H9 (cell line): ENCODE data around the gene IP6K2. TPM values are rescaled to one million over a fixed set of nuclear protein-coding genes. Genes with fewer than 3 reads are reported as not detected.

Experiments used
- DNase-seq: peaks from one replicate; pipeline ENCODE4 v3.0.0-alpha.2; 2017
- H2AFZ ChIP-seq: one replicate; pipeline ENCODE4 v1.6.1; 2013; ENCODE audit warnings: mild to moderate bottlenecking, low read length, control low read depth, moderate library complexity
- H2AK5ac ChIP-seq: 2 replicates; pipeline ENCODE4 v1.6.1; 2013; ENCODE audit warnings: low read length, control low read depth, mixed read lengths; ENCODE audit not compliant: insufficient read length
- H2BK120ac ChIP-seq: one replicate; pipeline ENCODE4 v1.6.1; 2013; ENCODE audit warnings: low read depth, mild to moderate bottlenecking, low read length, control low read depth, inconsistent platforms; ENCODE audit not compliant: poor library complexity, severe bottlenecking
- H2BK12ac ChIP-seq: 2 replicates; pipeline ENCODE4 v1.6.1; 2013; ENCODE audit warnings: low read length, control low read depth, mixed read lengths, low read depth; ENCODE audit not compliant: insufficient read length
- H2BK15ac ChIP-seq: 2 replicates; pipeline ENCODE4 v1.6.1; 2013; ENCODE audit warnings: low read depth, low read length, control low read depth
- H2BK20ac ChIP-seq: one replicate; pipeline ENCODE4 v1.6.1; 2013; ENCODE audit warnings: low read depth, mild to moderate bottlenecking, low read length, control low read depth, inconsistent platforms; ENCODE audit not compliant: poor library complexity, severe bottlenecking
- H2BK5ac ChIP-seq: 2 replicates; pipeline ENCODE4 v1.6.1; 2013; ENCODE audit warnings: low read length, control low read depth, mixed read lengths; ENCODE audit not compliant: insufficient read length
- H3K14ac ChIP-seq: 2 replicates; pipeline ENCODE4 v1.6.1; 2013; ENCODE audit warnings: low read length, control low read depth; ENCODE audit not compliant: insufficient read depth
- H3K18ac ChIP-seq: 2 replicates; pipeline ENCODE4 v1.6.1; 2013; ENCODE audit warnings: low read depth, mild to moderate bottlenecking, mixed read lengths, low read length, control low read depth; ENCODE audit not compliant: insufficient read length
- H3K23ac ChIP-seq: 2 replicates; pipeline ENCODE4 v1.6.1; 2013; ENCODE audit warnings: low read length, control low read depth, mixed read lengths, low read depth; ENCODE audit not compliant: insufficient read length
- H3K23me2 ChIP-seq: 2 replicates; pipeline ENCODE4 v1.6.1; 2013; ENCODE audit warnings: low read depth, mild to moderate bottlenecking, mixed read lengths, low read length, control low read depth; ENCODE audit not compliant: insufficient read length, poor library complexity, severe bottlenecking
- H3K27ac ChIP-seq: 2 replicates; pipeline ENCODE4 v1.5.1; 2013; ENCODE audit warnings: low read length, control low read depth, mixed read lengths, low read depth; ENCODE audit not compliant: insufficient read length
- H3K27me3 ChIP-seq: 2 replicates; pipeline ENCODE4 v1.6.1; 2013; ENCODE audit warnings: low read length, control low read depth, inconsistent platforms; ENCODE audit not compliant: insufficient read depth
- H3K4ac ChIP-seq: 2 replicates; pipeline ENCODE4 v1.6.1; 2013; ENCODE audit warnings: low read depth, mild to moderate bottlenecking, control low read depth, inconsistent platforms, low read length, moderate library complexity
- H3K4me1 ChIP-seq: 2 replicates; pipeline ENCODE4 v1.6.1; 2013; ENCODE audit warnings: low read length, control low read depth, inconsistent platforms; ENCODE audit not compliant: insufficient read depth
- H3K4me2 ChIP-seq: 2 replicates; pipeline ENCODE4 v1.6.1; 2013; ENCODE audit warnings: low read length, control low read depth, mixed read lengths; ENCODE audit not compliant: insufficient read length, insufficient read depth
- H3K56ac ChIP-seq: 2 replicates; pipeline ENCODE4 v1.6.1; 2013; ENCODE audit warnings: low read depth, mild to moderate bottlenecking, mixed read lengths, low read length, control low read depth; ENCODE audit not compliant: insufficient read length
- H3K79me1 ChIP-seq: 2 replicates; pipeline ENCODE4 v1.6.1; 2013; ENCODE audit warnings: low read depth, mild to moderate bottlenecking, moderate library complexity, low read length, control low read depth, inconsistent platforms; ENCODE audit not compliant: insufficient read depth, poor library complexity, severe bottlenecking
- H3K79me2 ChIP-seq: 2 replicates; pipeline ENCODE4 v1.6.1; 2013; ENCODE audit warnings: low read length, control low read depth, inconsistent platforms; ENCODE audit not compliant: insufficient read depth
- H3K9ac ChIP-seq: 2 replicates; pipeline ENCODE4 v1.6.1; 2013; ENCODE audit warnings: low read length, control low read depth, mixed read lengths; ENCODE audit not compliant: insufficient read length; ENCODE audit errors: extremely low read depth
- H3K9me3 ChIP-seq: one replicate; pipeline ENCODE4 v1.6.1; 2013; ENCODE audit warnings: low read depth, low read length, inconsistent platforms; ENCODE audit not compliant: control insufficient read depth
- H3T11ph ChIP-seq: one replicate; pipeline ENCODE4 v1.6.1; 2013; ENCODE audit warnings: mild to moderate bottlenecking, low read length, control low read depth, inconsistent platforms
- H4K20me1 ChIP-seq: one replicate; pipeline ENCODE4 v1.6.1; 2013; ENCODE audit not compliant: control insufficient read depth, insufficient read length, insufficient read depth
- H4K5ac ChIP-seq: 2 replicates; pipeline ENCODE4 v1.6.1; 2013; ENCODE audit warnings: low read depth, mild to moderate bottlenecking, mixed read lengths, low read length, control low read depth; ENCODE audit not compliant: insufficient read length
- H4K8ac ChIP-seq: replicated peaks from 2 replicates; pipeline ENCODE4 v1.6.1; 2013; ENCODE audit warnings: low read length, control low read depth, mixed read lengths, low read depth; ENCODE audit not compliant: insufficient read length
- H4K91ac ChIP-seq: 2 replicates; pipeline ENCODE4 v1.6.1; 2013; ENCODE audit warnings: low read depth, mild to moderate bottlenecking, moderate library complexity, mixed read lengths, low read length, control low read depth; ENCODE audit not compliant: insufficient read length
- H3K27ac Mint-ChIP-seq, 3 experiments: 2 replicates in 2 of 3; 3 replicates in 1 of 3; pipeline ENCODE4 v1.8.0; 2020 to 2021; ENCODE audit warnings: mixed read lengths in 3 of 3, mild to moderate bottlenecking in 1 of 3, moderate library complexity in 1 of 3
- H3K27me3 Mint-ChIP-seq: 2 replicates; pipeline ENCODE4 v1.8.0; 2021; ENCODE audit warnings: low read depth, mild to moderate bottlenecking, moderate library complexity, mixed read lengths
- H3K36me3 Mint-ChIP-seq, 3 experiments: 2 replicates in 2 of 3; 3 replicates in 1 of 3; pipeline ENCODE4 v1.8.0; 2020 to 2021; ENCODE audit warnings: low read depth in 3 of 3, mixed read lengths in 3 of 3; ENCODE audit not compliant: insufficient read depth in 1 of 3
- H3K4me1 Mint-ChIP-seq, 2 experiments: 2 replicates each; pipeline ENCODE4 v1.8.0; 2020; ENCODE audit warnings: mixed read lengths in 2 of 2
- H3K4me3 Mint-ChIP-seq, 2 experiments: 2 replicates in 1 of 2; 3 replicates in 1 of 2; pipeline ENCODE4 v1.8.0; 2020 to 2021; ENCODE audit warnings: mild to moderate bottlenecking in 2 of 2, mixed read lengths in 2 of 2, moderate library complexity in 1 of 2
- H3K9me3 Mint-ChIP-seq, 2 experiments: 2 replicates in 1 of 2; 3 replicates in 1 of 2; pipeline ENCODE4 v1.8.0; 2020; ENCODE audit warnings: mild to moderate bottlenecking in 2 of 2, mixed read lengths in 2 of 2, moderate library complexity in 1 of 2
- CTCF ChIP-seq: fragments of 200-600 bp; sonication (generic); conservative IDR thresholded peaks from 3 replicates; pipeline ENCODE4 v1.8.0; 2021; ENCODE audit warnings: antibody characterized with exemption, mild to moderate bottlenecking
- WGBS: extraction: QIAGEN DNeasy Blood & Tissue Kit; methylation state at CpG from one replicate; pipeline ENCODE4 v1.1.7; 2013; ENCODE audit warnings: missing lambda C conversion rate, low lambda C conversion rate, mixed read lengths; ENCODE audit not compliant: insufficient read length; ENCODE audit errors: extremely low coverage; 5-methylcytosine and 5-hydroxymethylcytosine counted together
- total RNA-seq: library from RNA; stranded (reverse); gene quantifications from 2 replicates; pipeline ENCODE4 v1.2.1, GENCODE V29; 2021

Gene IP6K2
- total RNA-seq, 1 experiment from 2014 or later, result 94.7 TPM

GRCh38 chr3:48756640-48757039, 39.6 kb upstream of the IP6K2 start:
- H3K4me2 ChIP-seq, result no peak overlapping the region
- no peak overlapping the region for H3K27ac ChIP-seq
- H4K20me1 ChIP-seq, result no peaks in the 10 kb centered on the region
- H2BK5ac ChIP-seq, result no peak overlapping the region
- H3K4me3 Mint-ChIP-seq, result no peak overlapping the region
- no peak overlapping the region for H2BK12ac ChIP-seq
- H3K4me1 ChIP-seq, result no peaks in the 10 kb centered on the region
- no peak overlapping the region for H3K14ac ChIP-seq
- no peak overlapping the region for H3K9ac ChIP-seq
- H3T11ph ChIP-seq, result no peak overlapping the region
- no peak overlapping the region for H4K8ac ChIP-seq
- H3K27me3 ChIP-seq, result no peaks in the 10 kb centered on the region
- no peak overlapping the region for H3K56ac ChIP-seq
- H3K23me2 ChIP-seq, result no peaks in the 10 kb centered on the region
- H3K79me2 ChIP-seq, result no peaks in the 10 kb centered on the region
- no peak overlapping the region for H2BK20ac ChIP-seq
- DNase-seq, result no peak
- H3K27me3 Mint-ChIP-seq, result no peaks in the 10 kb centered on the region
- H3K27ac Mint-ChIP-seq, result no peak overlapping the region
- no peak overlapping the region for H2AFZ ChIP-seq
- H3K9me3 ChIP-seq, result no peaks in the 10 kb centered on the region
- no peak for TF ChIP-seq CTCF
- no peak overlapping the region for H3K4ac ChIP-seq
- no peak overlapping the region for H3K23ac ChIP-seq
- no peak overlapping the region for H4K5ac ChIP-seq
- peaks cover 0 to 5% (median 0%) of the 10 kb centered on the region in 3 experiments; a peak in 1 of 7 replicates for H3K36me3 Mint-ChIP-seq
- no peak overlapping the region for H3K18ac ChIP-seq
- H4K91ac ChIP-seq, result no peak overlapping the region
- no peaks in the 10 kb centered on the region for H3K4me1 Mint-ChIP-seq
- H2AK5ac ChIP-seq, result no peak overlapping the region
- no CpG with 5 or more reads among the region's 5 CpGs for WGBS
- no peaks in the 10 kb centered on the region for H3K79me1 ChIP-seq
- no peak overlapping the region for H2BK120ac ChIP-seq
- H3K9me3 Mint-ChIP-seq, result no peaks in the 10 kb centered on the region
- H2BK15ac ChIP-seq, result no peak overlapping the region
